ENCODE measurements around the gene NRXN3. TPM values are rescaled to one million over a fixed set of nuclear protein-coding genes. Genes with fewer than 3 reads are reported as not detected.

The NRXN3 gene
- total and polyA plus RNA-seq, 2 of the 4 experiments (the other 2 are of a cell fraction) = 4.8 to 25.1 TPM

DNA sequence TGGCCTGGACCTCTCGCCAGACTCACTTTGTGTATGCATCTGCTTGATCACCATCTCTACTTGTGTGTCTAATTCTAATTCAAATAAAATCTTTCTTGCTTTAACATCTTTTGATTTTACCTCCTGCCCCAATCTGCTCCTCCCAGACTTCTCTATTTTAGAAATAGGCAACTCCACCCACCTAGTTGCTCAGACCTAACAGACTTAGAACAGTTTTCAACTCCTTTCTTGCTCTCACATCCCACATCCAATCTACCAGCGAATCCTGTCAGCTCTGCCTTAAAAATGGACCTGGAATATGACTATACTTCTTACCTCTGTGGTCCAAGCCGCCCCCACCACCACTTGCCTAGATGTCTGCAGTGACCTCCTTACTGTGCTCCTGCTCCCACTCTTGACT, 18.7 kb downstream of the NRXN3 start:
- ATAC-seq (ENCODE audit: low read depth) = no peak
- H2BK120ac ChIP-seq (ENCODE audit: low read depth, low read length) = no peak overlapping the region
- no peak overlapping the region for H2AK9ac ChIP-seq (replicated peaks; ENCODE audit: low read depth, low read length, poor library complexity)
- BruUV-seq (replicated peaks) = no TSS peak
- H4K8ac ChIP-seq (ENCODE audit: low read depth in 2 of 2, low read length in 2 of 2) = no peak overlapping the region
- no peak overlapping the region for H2BK15ac ChIP-seq (ENCODE audit: low read depth, low read length)
- POLR2A ChIA-PET (ENCODE audit: unreplicated experiment) = no interaction called here
- H2AFZ ChIP-seq (replicated peaks; ENCODE audit: low read length, poor library complexity) = no peak overlapping the region
- no peak overlapping the region for H2BK5ac ChIP-seq (ENCODE audit: low read depth, low read length, poor library complexity, severe bottlenecking)
- in situ Hi-C loops (cut with MboI; ENCODE audit: low sequenced_read_pairs) (no loop called here), intact Hi-C loops (cut with micrococcal nuclease) (no loop called here), dilution Hi-C loops (cut with HindIII; ENCODE audit: low sequenced_read_pairs, unreplicated experiment) (no loop called here)
- H3K79me1 ChIP-seq (ENCODE audit: low read depth in 1 of 2, low read length in 2 of 2) = no peaks in the 10 kb centered on the region
- no peak overlapping the region for H4K91ac ChIP-seq (ENCODE audit: insufficient read depth, low read depth, low read length)
- H3K4me3 ChIP-seq (ENCODE audit: insufficient read depth, low read depth, low read length) = no peak overlapping the region
- no peaks in the 10 kb centered on the region for H3K9me1 ChIP-seq (ENCODE audit: insufficient read depth, low read length)
- H3K23ac ChIP-seq (ENCODE audit: low read depth, low read length) = no peak overlapping the region
- no peaks in the 10 kb centered on the region for H3K36me3 ChIP-seq (ENCODE audit: control insufficient read depth, insufficient read depth, low read length)
- H3K4ac ChIP-seq (ENCODE audit: low read depth, low read length) = no peak overlapping the region
- no peak overlapping the region for H3K4me2 ChIP-seq (ENCODE audit: low read depth, low read length)
- TF ChIP-seq, protein P1, sequence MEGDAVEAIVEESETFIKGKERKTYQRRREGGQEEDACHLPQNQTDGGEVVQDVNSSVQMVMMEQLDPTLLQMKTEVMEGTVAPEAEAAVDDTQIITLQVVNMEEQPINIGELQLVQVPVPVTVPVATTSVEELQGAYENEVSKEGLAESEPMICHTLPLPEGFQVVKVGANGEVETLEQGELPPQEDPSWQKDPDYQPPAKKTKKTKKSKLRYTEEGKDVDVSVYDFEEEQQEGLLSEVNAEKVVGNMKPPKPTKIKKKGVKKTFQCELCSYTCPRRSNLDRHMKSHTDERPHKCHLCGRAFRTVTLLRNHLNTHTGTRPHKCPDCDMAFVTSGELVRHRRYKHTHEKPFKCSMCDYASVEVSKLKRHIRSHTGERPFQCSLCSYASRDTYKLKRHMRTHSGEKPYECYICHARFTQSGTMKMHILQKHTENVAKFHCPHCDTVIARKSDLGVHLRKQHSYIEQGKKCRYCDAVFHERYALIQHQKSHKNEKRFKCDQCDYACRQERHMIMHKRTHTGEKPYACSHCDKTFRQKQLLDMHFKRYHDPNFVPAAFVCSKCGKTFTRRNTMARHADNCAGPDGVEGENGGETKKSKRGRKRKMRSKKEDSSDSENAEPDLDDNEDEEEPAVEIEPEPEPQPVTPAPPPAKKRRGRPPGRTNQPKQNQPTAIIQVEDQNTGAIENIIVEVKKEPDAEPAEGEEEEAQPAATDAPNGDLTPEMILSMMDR (conservative IDR thresholded peaks at IDR 0.05; ENCODE audit: low read depth, low read length) = no peak
- no peak for TF ChIP-seq FOS (IDR thresholded peaks at IDR 0.05; ENCODE audit: low read depth, low read length)
- TF ChIP-seq MXI1 (IDR thresholded peaks at IDR 0.05; ENCODE audit: borderline replicate concordance, low read depth, low read length) = no peak
- no peak for TF ChIP-seq RFX5 (IDR thresholded peaks at IDR 0.05; ENCODE audit: low read depth, low read length)
- no peak for TF ChIP-seq SMC3 (IDR thresholded peaks at IDR 0.05; ENCODE audit: low read depth, low read length)
- TF ChIP-seq MAZ (IDR thresholded peaks at IDR 0.05; ENCODE audit: borderline replicate concordance, low read depth, low read length) = no peak
- no peak for TF ChIP-seq RCOR1 (IDR thresholded peaks at IDR 0.05; ENCODE audit: insufficient replicate concordance, low read length)
- TF ChIP-seq RAD21 (IDR thresholded peaks at IDR 0.05; ENCODE audit: low read length) = no peak
- no peak for TF ChIP-seq NFE2L2 (IDR thresholded peaks at IDR 0.05; ENCODE audit: low read depth, low read length)
- TF ChIP-seq CHD1 (IDR thresholded peaks at IDR 0.05; ENCODE audit: low read depth, low read length) = no peak
- no peak for TF ChIP-seq ELK1 (IDR thresholded peaks at IDR 0.05; ENCODE audit: borderline replicate concordance, low read depth, low read length)
- TF ChIP-seq, protein P2, sequence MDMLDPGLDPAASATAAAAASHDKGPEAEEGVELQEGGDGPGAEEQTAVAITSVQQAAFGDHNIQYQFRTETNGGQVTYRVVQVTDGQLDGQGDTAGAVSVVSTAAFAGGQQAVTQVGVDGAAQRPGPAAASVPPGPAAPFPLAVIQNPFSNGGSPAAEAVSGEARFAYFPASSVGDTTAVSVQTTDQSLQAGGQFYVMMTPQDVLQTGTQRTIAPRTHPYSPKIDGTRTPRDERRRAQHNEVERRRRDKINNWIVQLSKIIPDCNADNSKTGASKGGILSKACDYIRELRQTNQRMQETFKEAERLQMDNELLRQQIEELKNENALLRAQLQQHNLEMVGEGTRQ (IDR thresholded peaks at IDR 0.05; ENCODE audit: low read depth, low read length) = no peak
- TF ChIP-seq CEBPB (IDR thresholded peaks at IDR 0.05; ENCODE audit: low read depth, low read length) = no peak
- no peak for TF ChIP-seq POLR2A (IDR thresholded peaks at IDR 0.05; ENCODE audit: low read depth, low read length)
- no peak for TF ChIP-seq MAFK (IDR thresholded peaks at IDR 0.05; ENCODE audit: low read depth, low read length)
- TF ChIP-seq BHLHE40 (IDR thresholded peaks at IDR 0.05; ENCODE audit: low read depth, low read length) = no peak
- no peak for DNase-seq
- CTCF ChIA-PET = no interaction called here
- no peaks in the 10 kb centered on the region for H4K20me1 ChIP-seq (ENCODE audit: insufficient read depth, low read length)
- H3K4me1 ChIP-seq (ENCODE audit: control insufficient read depth, insufficient read depth, low read length) = no peaks in the 10 kb centered on the region
- no peak overlapping the region for H2AK5ac ChIP-seq (ENCODE audit: low read depth, low read length)
- H3K14ac ChIP-seq (replicated peaks; ENCODE audit: low read depth, low read length) = no peak overlapping the region
- H3K27me3 ChIP-seq (ENCODE audit: control insufficient read depth, insufficient read depth, low read length) = no peaks in the 10 kb centered on the region
- H3K9ac ChIP-seq (ENCODE audit: low read depth, low read length) = no peak overlapping the region
- H2BK20ac ChIP-seq (ENCODE audit: low read depth, low read length) = no peak overlapping the region
- H3K56ac ChIP-seq (ENCODE audit: extremely low read depth, insufficient read depth, low read length) = no peak overlapping the region
- 0% methylated on average over 1 of the region's 3 CpGs; no CpG with 5 or more reads in 1 of the 2 experiments for WGBS, 2 experiments (ENCODE audit: extremely low coverage in 2 of 2, insufficient read length in 1 of 2)
- no peak overlapping the region for H3K18ac ChIP-seq (ENCODE audit: low read depth, low read length)
- H4K5ac ChIP-seq (ENCODE audit: low read depth, low read length) = no peak overlapping the region
- peaks cover 34% of the 10 kb centered on the region for H3K9me3 ChIP-seq (ENCODE audit: control insufficient read depth, insufficient read depth, low read length)
- no peak overlapping the region for H3K27ac ChIP-seq (ENCODE audit: insufficient read depth, low read length)

Data from IMR-90 (cell line).